NB4 (cell line): Measurements from ENCODE around the gene LIN28B.
"Not testable (repeated sequence)": the region's sequence is repeated elsewhere in the genome, so short reads cannot be mapped to it uniquely, and the experiment has no call there.

Experiments
- CTCF ChIP-seq: IDR thresholded peaks from one replicate; pipeline ENCODE4 v1.5.1; 2012; ENCODE audit warnings: low read depth, low read length
- MAX ChIP-seq: IDR thresholded peaks from 2 replicates; pipeline ENCODE4 v1.6.1; 2011; ENCODE audit warnings: low read depth, low read length
- POLR2A ChIP-seq: IDR thresholded peaks from 2 replicates; pipeline ENCODE4 v1.6.1; 2011; ENCODE audit warnings: mild to moderate bottlenecking; ENCODE audit not compliant: insufficient read length; ENCODE audit errors: extremely low read depth

GRCh38 chr6:104991062-104991461, 34.2 kb downstream of the LIN28B start:
- TF ChIP-seq CTCF, POLR2A, MAX: not testable (repeated sequence)
